GM12891 (cell line): ENCODE data around the gene C2orf92.

Source experiments
- PAX5 ChIP-seq: IDR thresholded peaks from 2 replicates; pipeline ENCODE4 v1.6.1; 2011; ENCODE audit warnings: low read length, moderate library complexity, mild to moderate bottlenecking; ENCODE audit not compliant: insufficient read depth, severe bottlenecking
- POLR2A ChIP-seq: IDR thresholded peaks from 2 replicates; pipeline ENCODE4 v1.6.1; 2011; ENCODE audit warnings: low read depth, low read length, control low read depth
- POLR2AphosphoS5 ChIP-seq: IDR thresholded peaks from 2 replicates; pipeline ENCODE4 v1.6.1; 2011; ENCODE audit warnings: low read depth, low read length, control low read depth
- TAF1 ChIP-seq: IDR thresholded peaks from 2 replicates; pipeline ENCODE4 v1.6.1; 2011; ENCODE audit warnings: low read depth, low read length, control low read depth

DNA sequence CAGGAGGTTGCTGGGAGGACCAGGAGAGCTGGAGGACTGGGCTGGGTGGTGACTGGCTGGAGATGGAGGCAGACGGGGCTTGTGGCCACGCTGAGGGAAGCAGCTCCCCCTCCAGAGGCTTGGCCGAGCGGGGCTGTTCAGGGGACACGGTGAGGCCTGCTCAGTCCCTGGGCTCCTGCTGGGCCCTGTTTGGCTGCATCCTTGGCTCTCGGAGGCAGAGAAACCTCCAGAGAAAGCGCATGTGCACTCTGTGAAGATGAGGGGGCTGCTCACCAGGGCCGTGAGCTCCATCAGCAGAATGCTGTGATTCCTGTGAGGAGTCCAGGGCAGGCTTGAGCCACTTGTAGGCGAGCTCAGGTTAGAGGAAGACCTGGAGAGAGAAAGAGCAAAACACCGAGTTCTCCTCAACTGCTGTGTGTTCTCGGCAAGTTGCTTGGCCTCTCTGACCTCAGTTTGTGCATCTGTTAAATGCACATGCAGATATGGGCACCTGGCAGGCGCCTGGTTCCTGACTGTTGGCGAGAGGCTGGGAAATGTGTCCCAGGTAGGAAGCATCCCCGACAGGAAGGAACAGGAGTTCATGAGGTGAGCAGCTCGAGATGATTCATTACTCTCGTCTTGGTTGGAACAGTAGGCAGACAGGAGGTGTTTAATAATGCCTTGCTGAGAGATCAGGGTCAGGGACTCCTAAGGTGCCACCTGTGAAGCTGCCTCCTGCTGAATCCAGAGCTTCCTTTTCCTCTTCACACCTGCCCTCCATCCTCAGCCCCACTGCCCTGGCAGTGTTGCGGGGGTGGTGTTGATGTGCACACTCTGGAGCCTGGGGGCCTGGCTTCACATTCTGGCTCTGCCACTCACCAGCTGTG lies 44.8 kb downstream of the C2orf92 start:
- no peak for TF ChIP-seq POLR2A
- TF ChIP-seq POLR2AphosphoS5: no peak
- TF ChIP-seq TAF1: no peak
- TF ChIP-seq PAX5: no peak
